B cell (primary cell): ENCODE results near the gene GLI3.

Experiments used
- EZH2 ChIP-seq: IDR thresholded peaks from 2 replicates; pipeline ENCODE4 v1.6.1; 2012; ENCODE audit warnings: borderline replicate concordance, low read depth, mild to moderate bottlenecking, moderate library complexity, low read length; ENCODE audit not compliant: insufficient read depth, poor library complexity, severe bottlenecking
- TF ChIP-seq, protein P1 (sequence below): fragments of 200-600 bp; IDR thresholded peaks from one replicate; pipeline ENCODE4 v1.8.0; 2022; ENCODE audit warnings: antibody characterized with exemption, mild to moderate bottlenecking

DNA sequence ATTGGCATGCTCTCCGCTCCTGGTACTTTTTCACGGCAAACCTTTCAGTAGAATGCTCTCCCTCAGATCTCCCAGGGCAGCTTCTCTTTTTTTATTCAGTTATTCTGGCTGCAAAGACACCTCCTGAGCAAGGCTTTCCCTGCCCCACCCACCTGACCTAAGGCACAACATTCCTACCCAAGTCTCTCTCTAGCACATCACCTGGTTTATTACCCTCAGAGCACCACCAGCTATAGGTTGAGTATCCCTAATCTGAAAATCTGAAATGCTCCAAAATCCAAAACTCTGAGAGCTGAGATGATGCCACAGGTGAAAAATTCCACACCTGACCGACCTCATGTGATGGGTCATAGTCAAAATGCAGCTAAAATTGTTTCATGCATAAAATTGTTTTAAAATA is 99.6 kb downstream of the GLI3 start:
- TF ChIP-seq EZH2, result no peak
- TF ChIP-seq, protein P1, sequence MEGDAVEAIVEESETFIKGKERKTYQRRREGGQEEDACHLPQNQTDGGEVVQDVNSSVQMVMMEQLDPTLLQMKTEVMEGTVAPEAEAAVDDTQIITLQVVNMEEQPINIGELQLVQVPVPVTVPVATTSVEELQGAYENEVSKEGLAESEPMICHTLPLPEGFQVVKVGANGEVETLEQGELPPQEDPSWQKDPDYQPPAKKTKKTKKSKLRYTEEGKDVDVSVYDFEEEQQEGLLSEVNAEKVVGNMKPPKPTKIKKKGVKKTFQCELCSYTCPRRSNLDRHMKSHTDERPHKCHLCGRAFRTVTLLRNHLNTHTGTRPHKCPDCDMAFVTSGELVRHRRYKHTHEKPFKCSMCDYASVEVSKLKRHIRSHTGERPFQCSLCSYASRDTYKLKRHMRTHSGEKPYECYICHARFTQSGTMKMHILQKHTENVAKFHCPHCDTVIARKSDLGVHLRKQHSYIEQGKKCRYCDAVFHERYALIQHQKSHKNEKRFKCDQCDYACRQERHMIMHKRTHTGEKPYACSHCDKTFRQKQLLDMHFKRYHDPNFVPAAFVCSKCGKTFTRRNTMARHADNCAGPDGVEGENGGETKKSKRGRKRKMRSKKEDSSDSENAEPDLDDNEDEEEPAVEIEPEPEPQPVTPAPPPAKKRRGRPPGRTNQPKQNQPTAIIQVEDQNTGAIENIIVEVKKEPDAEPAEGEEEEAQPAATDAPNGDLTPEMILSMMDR, result no peak
